Karpas-422 (cell line): ENCODE data around the gene RPL15. TPM values are rescaled to one million over a fixed set of nuclear protein-coding genes. Genes with fewer than 3 reads are reported as not detected.
"Not testable (repeated sequence)": the region's sequence is repeated elsewhere in the genome, so short reads cannot be mapped to it uniquely, and the experiment has no call there.

ENCODE experiments used
- DNase-seq: peaks from one replicate; pipeline ENCODE4 v3.0.0-alpha.2; 2015
- H2AFZ ChIP-seq: fragments of 200-600 bp; sonication (generic); 2 replicates; pipeline ENCODE4 v1.6.1; 2014; ENCODE audit warnings: antibody characterized with exemption, low read length, mixed read lengths
- H3K27ac ChIP-seq: fragments of 200-600 bp; sonication (generic); 2 replicates; pipeline ENCODE4 v1.5.1; 2014; ENCODE audit warnings: mild to moderate bottlenecking, low read length, moderate library complexity
- H3K27me3 ChIP-seq: fragments of 200-600 bp; sonication (generic); 2 replicates; pipeline ENCODE4 v1.6.1; 2014; ENCODE audit warnings: low read length, mixed read lengths
- H3K36me3 ChIP-seq: fragments of 200-600 bp; sonication (generic); 2 replicates; pipeline ENCODE4 v1.6.1; 2014; ENCODE audit warnings: low read length, mixed read lengths; ENCODE audit not compliant: insufficient read depth
- H3K4me1 ChIP-seq: fragments of 200-600 bp; sonication (generic); 2 replicates; pipeline ENCODE4 v1.6.1; 2014; ENCODE audit warnings: mild to moderate bottlenecking, low read length, mixed read lengths
- H3K4me2 ChIP-seq: fragments of 200-600 bp; sonication (generic); 2 replicates; pipeline ENCODE4 v1.6.1; 2014; ENCODE audit warnings: low read length, low read depth, mild to moderate bottlenecking; ENCODE audit not compliant: poor library complexity, severe bottlenecking
- H3K4me3 ChIP-seq: fragments of 200-600 bp; sonication (generic); 2 replicates; pipeline ENCODE4 v1.5.1; 2014; ENCODE audit warnings: mild to moderate bottlenecking, antibody characterized with exemption, low read length, mixed read lengths
- H3K79me2 ChIP-seq: fragments of 200-600 bp; sonication (generic); 2 replicates; pipeline ENCODE4 v1.6.1; 2014; ENCODE audit warnings: mild to moderate bottlenecking, low read length, mixed read lengths
- H3K9ac ChIP-seq: fragments of 200-600 bp; sonication (generic); 2 replicates; pipeline ENCODE4 v1.6.0; 2014; ENCODE audit warnings: low read length
- H3K9me2 ChIP-seq: fragments of 200-600 bp; sonication (generic), shearing (Covaris generic); replicated peaks from 2 replicates; pipeline ENCODE4 v1.6.0; 2014; ENCODE audit warnings: mild to moderate bottlenecking, low read length, moderate library complexity; ENCODE audit not compliant: insufficient read depth
- H3K9me3 ChIP-seq: fragments of 300-700, 200-600 bp; sonication (generic); 2 replicates; pipeline ENCODE4 v1.6.1; 2014; ENCODE audit warnings: low read length, mixed read lengths
- H4K20me1 ChIP-seq: fragments of 200-600 bp; sonication (generic); 2 replicates; pipeline ENCODE4 v1.6.1; 2014; ENCODE audit warnings: mild to moderate bottlenecking, antibody characterized with exemption, low read length, low read depth; ENCODE audit not compliant: insufficient read depth
- total RNA-seq: library from RNA; depleted of rRNA; stranded (reverse); fragments of >200 nt; shearing (Covaris generic); gene quantifications from 2 replicates; pipeline ENCODE4 v1.2.3, GENCODE V29; 2014; ENCODE audit warnings: low replicate concordance

RPL15 gene
- total RNA-seq, 1 experiment from 2014 or later: 2,950 TPM

GRCh38 chr3:23895181-23895580 lies 21.8 kb upstream of the RPL15 start:
- no peaks in the 10 kb centered on the region for H3K4me1 ChIP-seq
- H3K9me2 ChIP-seq: no peaks in the 10 kb centered on the region
- H3K9me3 ChIP-seq: no peaks in the 10 kb centered on the region
- peaks cover 8% of the 10 kb centered on the region for H3K79me2 ChIP-seq
- no peak overlapping the region for H3K4me2 ChIP-seq
- H2AFZ ChIP-seq: no peak overlapping the region
- H3K27ac ChIP-seq: no peak overlapping the region
- no peak overlapping the region for H3K9ac ChIP-seq
- H3K36me3 ChIP-seq: peaks cover 28% of the 10 kb centered on the region; the same call in 1 of the 2 replicates
- H3K4me3 ChIP-seq: no peak overlapping the region
- no peaks in the 10 kb centered on the region for H3K27me3 ChIP-seq
- H4K20me1 ChIP-seq: no peaks in the 10 kb centered on the region
- DNase-seq: no peak

GRCh38 chr3:23900744-23901143 lies 16.2 kb upstream of the RPL15 start:
- Histone ChIP-seq H3K27me3 (no peaks in the 10 kb centered on the region), H3K4me3 (no peak overlapping the region), H3K9me2 (no peaks in the 10 kb centered on the region), H2AFZ (no peak overlapping the region), H3K36me3 (peaks cover 3% of the 10 kb centered on the region; the same call in 1 of the 2 replicates), H3K4me2 (no peak overlapping the region), H3K9me3 (no peaks in the 10 kb centered on the region), H3K9ac (no peak overlapping the region), H3K27ac (no peak overlapping the region), H3K4me1 (no peaks in the 10 kb centered on the region), H3K79me2 (no peaks in the 10 kb centered on the region), H4K20me1 (no peaks in the 10 kb centered on the region)
- no peak for DNase-seq

GRCh38 chr3:23904545-23904944 lies 12.4 kb upstream of the RPL15 start:
- no peak overlapping the region for H3K27ac ChIP-seq
- no peak overlapping the region for H3K9ac ChIP-seq
- no peaks in the 10 kb centered on the region for H3K9me3 ChIP-seq
- H4K20me1 ChIP-seq: no peaks in the 10 kb centered on the region
- H3K79me2 ChIP-seq: no peaks in the 10 kb centered on the region
- no peak overlapping the region for H3K4me2 ChIP-seq
- no peaks in the 10 kb centered on the region for H3K27me3 ChIP-seq
- no peak overlapping the region for H3K4me3 ChIP-seq
- no peak for DNase-seq
- no peak overlapping the region for H2AFZ ChIP-seq
- H3K9me2 ChIP-seq: no peaks in the 10 kb centered on the region
- no peaks in the 10 kb centered on the region for H3K4me1 ChIP-seq
- H3K36me3 ChIP-seq: peaks cover 3% of the 10 kb centered on the region; the same call in 1 of the 2 replicates

- no peaks in the 10 kb centered on the region for H3K27me3 ChIP-seq
- H3K9ac ChIP-seq: no peak overlapping the region
- no peak overlapping the region for H3K4me2 ChIP-seq
- DNase-seq: no peak
- H2AFZ ChIP-seq: no peak overlapping the region
- no peaks in the 10 kb centered on the region for H3K36me3 ChIP-seq
- no peaks in the 10 kb centered on the region for H3K79me2 ChIP-seq
- no peaks in the 10 kb centered on the region for H3K4me1 ChIP-seq
- no peaks in the 10 kb centered on the region for H3K9me2 ChIP-seq
- H3K4me3 ChIP-seq: no peak overlapping the region
- no peak overlapping the region for H3K27ac ChIP-seq
- H4K20me1 ChIP-seq: no peaks in the 10 kb centered on the region
- no peaks in the 10 kb centered on the region for H3K9me3 ChIP-seq
These were observed 7.6 kb upstream of the RPL15 start for GRCh38 chr3:23909341-23909740.

GRCh38 chr3:23911397-23911796 lies 5.5 kb upstream of the RPL15 start:
- Histone ChIP-seq H3K36me3 (no peaks in the 10 kb centered on the region), H3K79me2 (no peaks in the 10 kb centered on the region), H2AFZ (no peak overlapping the region), H3K4me3 (no peak overlapping the region), H3K27me3 (no peaks in the 10 kb centered on the region; the same call in 1 of the 2 replicates), H3K27ac (no peak overlapping the region), H3K4me1 (peaks cover 10% of the 10 kb centered on the region), H3K9me2 (no peaks in the 10 kb centered on the region), H3K9me3 (no peaks in the 10 kb centered on the region), H3K4me2 (no peak overlapping the region), H3K9ac (no peak overlapping the region), H4K20me1 (no peaks in the 10 kb centered on the region)
- DNase-seq: no peak

GRCh38 chr3:23912335-23912734 lies 4.6 kb upstream of the RPL15 start:
- not testable (repeated sequence) for H3K27me3 ChIP-seq, DNase-seq
- H3K4me1 ChIP-seq: peaks cover 13% of the 10 kb centered on the region

GRCh38 chr3:23913182-23913581 lies 3.8 kb upstream of the RPL15 start:
- H2AFZ ChIP-seq: no peak overlapping the region
- peaks cover 9% of the 10 kb centered on the region for H4K20me1 ChIP-seq
- H3K4me2 ChIP-seq: no peak overlapping the region
- H3K36me3 ChIP-seq: peaks cover 7% of the 10 kb centered on the region
- no peak for DNase-seq
- no peak overlapping the region for H3K9ac ChIP-seq
- no peaks in the 10 kb centered on the region for H3K9me3 ChIP-seq
- no peaks in the 10 kb centered on the region for H3K9me2 ChIP-seq
- H3K4me1 ChIP-seq: peaks cover 17% of the 10 kb centered on the region
- H3K27ac ChIP-seq: no peak overlapping the region
- H3K27me3 ChIP-seq: no peaks in the 10 kb centered on the region; the same call in 1 of the 2 replicates
- peaks cover 12% of the 10 kb centered on the region for H3K79me2 ChIP-seq
- no peak overlapping the region for H3K4me3 ChIP-seq

More at GRCh38 chr3:23912335-23912734, 4.6 kb upstream of the RPL15 start:
- not testable (repeated sequence) for H3K36me3 ChIP-seq, H3K4me3 ChIP-seq, H4K20me1 ChIP-seq, H3K79me2 ChIP-seq, H3K9me3 ChIP-seq, H3K27ac ChIP-seq, H3K9ac ChIP-seq, H2AFZ ChIP-seq, H3K9me2 ChIP-seq, H3K4me2 ChIP-seq

GRCh38 chr3:23913873-23914743 lies 2.8 kb upstream of the RPL15 start:
- Histone ChIP-seq H3K27ac (no peak overlapping the region), H3K4me3 (no peak overlapping the region), H3K79me2 (peaks cover 17% of the 10 kb centered on the region), H3K4me2 (no peak overlapping the region), H4K20me1 (peaks cover 18% of the 10 kb centered on the region), H2AFZ (no peak overlapping the region), H3K27me3 (no peaks in the 10 kb centered on the region; the same call in 1 of the 2 replicates), H3K9me2 (no peaks in the 10 kb centered on the region), H3K9me3 (no peaks in the 10 kb centered on the region), H3K9ac (no peak overlapping the region), H3K4me1 (peaks cover 25% of the 10 kb centered on the region), H3K36me3 (peaks cover 16% of the 10 kb centered on the region)
- no peak for DNase-seq
